Retinal pigment epithelial cell (primary cell): Measurements from ENCODE around the gene CDADC1.

Experiments
- DNase-seq: peaks from one replicate; pipeline ENCODE4 v3.0.0-alpha.2; 2010; ENCODE audit warnings: low read depth
- H3K4me3 ChIP-seq: 2 replicates; pipeline ENCODE4 v1.5.1; 2011; ENCODE audit warnings: mild to moderate bottlenecking, low read length, control low read depth, moderate library complexity
- TF ChIP-seq, protein P1 (sequence below): conservative IDR thresholded peaks from 2 replicates; pipeline ENCODE4 v1.5.1; 2011; ENCODE audit warnings: low read depth, low read length, control low read depth, inconsistent platforms

The CDADC1 gene

DNA sequence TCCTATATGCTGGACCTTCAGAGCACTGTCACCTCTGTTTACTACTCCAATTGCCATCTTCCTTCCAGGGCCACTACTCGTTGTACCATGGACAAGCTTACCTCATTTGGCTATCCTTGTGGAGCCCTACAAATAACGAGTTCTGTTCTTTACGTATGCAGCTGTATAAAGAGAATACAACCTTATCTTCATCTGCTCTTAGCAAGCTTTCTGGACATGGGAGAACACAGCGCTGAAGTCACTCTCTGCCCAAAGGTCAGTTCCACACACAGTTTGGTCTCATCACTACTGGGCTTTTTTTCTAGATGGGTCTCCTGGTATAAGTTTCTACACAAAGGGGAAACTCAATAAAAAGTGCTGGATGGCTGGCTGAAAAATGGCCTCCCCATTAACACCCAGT is 88.9 kb downstream of the CDADC1 start:
- H3K4me3 ChIP-seq, result no peak overlapping the region
- no peak for DNase-seq
- TF ChIP-seq, protein P1, sequence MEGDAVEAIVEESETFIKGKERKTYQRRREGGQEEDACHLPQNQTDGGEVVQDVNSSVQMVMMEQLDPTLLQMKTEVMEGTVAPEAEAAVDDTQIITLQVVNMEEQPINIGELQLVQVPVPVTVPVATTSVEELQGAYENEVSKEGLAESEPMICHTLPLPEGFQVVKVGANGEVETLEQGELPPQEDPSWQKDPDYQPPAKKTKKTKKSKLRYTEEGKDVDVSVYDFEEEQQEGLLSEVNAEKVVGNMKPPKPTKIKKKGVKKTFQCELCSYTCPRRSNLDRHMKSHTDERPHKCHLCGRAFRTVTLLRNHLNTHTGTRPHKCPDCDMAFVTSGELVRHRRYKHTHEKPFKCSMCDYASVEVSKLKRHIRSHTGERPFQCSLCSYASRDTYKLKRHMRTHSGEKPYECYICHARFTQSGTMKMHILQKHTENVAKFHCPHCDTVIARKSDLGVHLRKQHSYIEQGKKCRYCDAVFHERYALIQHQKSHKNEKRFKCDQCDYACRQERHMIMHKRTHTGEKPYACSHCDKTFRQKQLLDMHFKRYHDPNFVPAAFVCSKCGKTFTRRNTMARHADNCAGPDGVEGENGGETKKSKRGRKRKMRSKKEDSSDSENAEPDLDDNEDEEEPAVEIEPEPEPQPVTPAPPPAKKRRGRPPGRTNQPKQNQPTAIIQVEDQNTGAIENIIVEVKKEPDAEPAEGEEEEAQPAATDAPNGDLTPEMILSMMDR, result no peak

DNA sequence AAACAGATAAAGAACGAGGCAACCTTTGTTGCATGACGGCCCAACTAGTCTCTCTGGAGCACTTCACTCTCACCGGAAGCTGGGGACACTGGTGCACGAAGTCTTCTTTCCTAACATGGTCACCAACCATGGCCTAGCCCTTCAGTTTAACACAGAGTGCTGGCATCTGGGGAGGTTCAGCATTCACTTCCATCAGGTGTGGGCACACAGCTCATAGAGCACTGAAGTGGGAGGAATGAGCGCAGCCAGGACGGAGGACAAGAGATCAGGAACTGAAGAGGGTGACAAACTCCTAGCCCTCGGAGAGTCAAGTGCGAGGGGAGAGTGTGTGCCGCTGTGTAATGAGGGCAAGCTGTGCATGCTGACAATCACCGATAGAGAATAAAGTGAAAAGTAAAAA is 92.4 kb downstream of the CDADC1 start:
- TF ChIP-seq, protein P1, result no peak
- no peak overlapping the region for H3K4me3 ChIP-seq
- no peak for DNase-seq

DNA sequence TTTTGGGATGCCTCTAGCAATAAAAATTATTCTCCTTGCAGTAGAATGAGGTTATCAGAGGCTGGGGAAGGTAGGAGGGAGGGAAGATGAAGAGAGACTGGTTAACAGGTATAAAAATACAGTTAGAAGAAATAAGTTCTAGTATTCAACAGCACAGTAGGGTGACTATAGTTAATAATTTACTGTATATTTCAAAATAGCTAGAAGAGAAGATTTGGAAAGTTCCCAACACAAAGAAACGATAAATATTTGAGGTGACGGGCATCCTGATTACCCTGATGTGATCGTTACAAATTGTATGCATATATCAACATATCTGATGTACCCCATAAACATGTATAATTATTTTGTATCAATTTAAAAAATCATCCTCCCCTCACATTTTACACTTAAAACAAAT is 93.8 kb downstream of the CDADC1 start:
- TF ChIP-seq, protein P1, result no peak
- no peak overlapping the region for H3K4me3 ChIP-seq
- DNase-seq, result no peak

DNA sequence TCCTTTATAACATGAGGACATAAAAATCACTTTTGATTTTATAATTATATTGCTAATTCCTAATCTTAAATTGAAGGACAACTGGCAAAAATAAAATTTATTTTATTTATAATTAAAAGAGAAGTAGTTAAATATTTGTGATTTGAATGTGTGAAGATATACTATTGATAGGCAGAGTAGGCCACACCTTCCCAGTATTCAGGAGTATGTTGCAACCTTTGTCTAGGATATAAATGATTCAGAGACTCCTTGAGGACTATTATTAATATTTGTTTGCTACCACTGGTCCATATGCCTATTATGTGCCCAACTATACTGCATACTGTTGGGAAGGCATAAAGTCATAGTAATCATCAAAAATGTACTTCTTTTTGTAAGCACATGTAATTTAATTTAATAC is 94.2 kb downstream of the CDADC1 start:
- no peak overlapping the region for H3K4me3 ChIP-seq
- TF ChIP-seq, protein P1, result no peak
- no peak for DNase-seq

DNA sequence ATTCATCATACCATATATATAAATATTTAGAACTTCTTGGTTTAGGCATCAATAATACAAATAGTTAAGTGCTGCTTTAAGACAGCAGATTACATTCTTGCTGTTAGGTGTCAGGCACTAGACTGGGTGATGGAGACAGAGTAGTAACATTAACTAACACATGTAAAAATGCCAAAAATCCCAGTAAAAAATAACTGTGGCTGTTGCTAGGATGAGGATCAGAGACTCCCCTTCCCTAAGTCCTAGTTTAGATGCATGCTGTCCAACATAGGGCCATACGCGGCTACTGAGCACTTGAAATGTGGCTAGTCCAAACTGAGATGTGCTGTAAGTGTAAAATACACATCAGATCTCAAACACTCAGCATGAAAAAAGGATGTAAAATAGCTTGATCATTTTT is 94.7 kb downstream of the CDADC1 start:
- TF ChIP-seq, protein P1, result no peak
- DNase-seq, result no peak
- H3K4me3 ChIP-seq, result no peak overlapping the region
